ENCODE results near the gene DERL3.

- TF ChIP-seq GATA3 (IDR thresholded peaks at IDR 0.05; ENCODE audit: low read depth, low read length) (no peak), GATA2 (IDR thresholded peaks at IDR 0.05; ENCODE audit: low read depth, low read length) (no peak)
Measured at GRCh38 chr22:23787600-23787896, 51.3 kb downstream of the DERL3 start.
